ENCODE measurements around the gene FCGR2B.
"Not testable (repeated sequence)": the region's sequence is repeated elsewhere in the genome, so short reads cannot be mapped to it uniquely, and the experiment has no call there.

DNA sequence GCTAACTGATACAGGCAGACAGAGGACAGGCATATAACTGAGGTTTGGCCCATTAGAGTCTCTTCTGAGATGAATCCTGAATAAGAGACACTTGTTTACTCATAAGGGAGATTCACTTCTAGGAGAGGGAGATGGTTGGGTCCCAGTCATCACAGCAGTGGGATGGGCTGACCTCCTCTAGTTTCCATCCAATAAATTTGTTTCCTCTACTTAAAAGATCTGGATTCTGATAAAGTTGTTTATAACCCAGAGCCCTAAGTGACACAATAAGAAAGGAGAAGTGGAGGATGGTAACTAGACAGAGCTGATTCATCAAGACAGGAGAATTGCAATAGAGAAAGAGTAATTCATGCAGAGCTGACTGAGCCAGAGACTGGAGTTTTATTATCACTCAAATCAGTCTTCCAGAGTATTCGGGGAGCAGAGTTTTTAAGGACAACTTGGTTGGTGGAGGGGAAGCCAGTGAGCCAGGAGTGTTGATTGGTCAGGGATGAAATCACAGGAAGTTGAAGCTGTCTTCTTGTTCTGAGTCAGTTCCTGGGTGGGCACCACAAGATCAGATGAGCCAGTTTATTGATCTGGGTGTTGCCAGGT lies 26.7 kb upstream of the FCGR2B start:
- TF ChIP-seq SUZ12 (IDR thresholded peaks at IDR 0.05; ENCODE audit: extremely low read depth, insufficient read depth, insufficient read length); ZNF274 (IDR thresholded peaks at IDR 0.05; ENCODE audit: low read depth, low read length); YY1 (IDR thresholded peaks at IDR 0.05; ENCODE audit: insufficient read depth, insufficient read length): not testable (repeated sequence)

Data from NT2/D1 (cell line).